H1 (cell line): ENCODE data around the gene VSX2. TPM values are rescaled to one million over a fixed set of nuclear protein-coding genes. Genes with fewer than 3 reads are reported as not detected.

Experiments used
- KDM1A ChIP-seq: fragments of 200-600, 300-600 bp; sonication (generic); IDR thresholded peaks from 2 replicates; pipeline ENCODE4 v1.7.1; 2016; ENCODE audit warnings: mild to moderate bottlenecking, low read length, borderline replicate concordance
- polyA plus RNA-seq, 7 experiments: library from polyadenylated mRNA; depleted of rRNA in 3 of 7; stranded (reverse) in 5 of 7; unstranded in 2 of 7; fragments of >200 nt in 5 of 7; fragments of 200-250 nt in 2 of 7; gene quantifications; 1 replicate in 5 of 7; 2 replicates in 1 of 7; 4 replicates in 1 of 7; pipeline versions ENCODE4 v1.2.1 to v1.2.3, GENCODE V29; 2011 to 2013; ENCODE audit warnings: missing spikeins in 2 of 7, mixed read lengths in 2 of 7
- total RNA-seq: library from RNA; stranded (reverse); fragmentation: NEBNext Ultra II Directional; extraction: Animal tissue kit (Norgen Biotek cat#: 25700); gene quantifications from 2 replicates; pipeline ENCODE4 v1.2.1, GENCODE V29; 2021

The VSX2 gene
- total and polyA plus RNA-seq, 2 of the 8 experiments (the other 6 are each of a cell fraction or from before 2014, with no cell fraction given) = 0.08 to 0.22 TPM

- no peak for TF ChIP-seq KDM1A
Observed at GRCh38 chr14:74205882-74206281, 33.4 kb upstream of the VSX2 start (continued).
